ENCODE data around the gene LYPD6.
"Not testable (repeated sequence)": the region's sequence is repeated elsewhere in the genome, so short reads cannot be mapped to it uniquely, and the experiment has no call there.

The LYPD6 gene

DNA sequence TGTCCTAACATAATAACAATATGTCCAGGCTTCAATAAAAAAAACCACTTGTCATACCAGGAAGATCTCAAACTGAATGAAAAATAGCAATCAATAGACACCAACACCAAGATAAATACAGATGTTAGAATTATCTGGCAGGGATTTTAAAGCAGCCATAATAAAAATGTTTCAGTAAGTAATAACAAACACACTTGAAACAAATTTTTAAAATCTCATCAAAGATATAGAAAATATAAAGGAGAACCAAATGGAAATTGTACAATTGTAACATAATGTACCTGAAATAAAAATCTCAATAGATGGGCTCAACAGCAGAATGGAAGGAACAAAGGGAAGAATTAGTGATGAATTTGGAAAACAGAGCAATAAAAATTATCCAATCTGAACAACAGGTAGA is 128.1 kb downstream of the LYPD6 start:
- no peak for DNase-seq

DNA sequence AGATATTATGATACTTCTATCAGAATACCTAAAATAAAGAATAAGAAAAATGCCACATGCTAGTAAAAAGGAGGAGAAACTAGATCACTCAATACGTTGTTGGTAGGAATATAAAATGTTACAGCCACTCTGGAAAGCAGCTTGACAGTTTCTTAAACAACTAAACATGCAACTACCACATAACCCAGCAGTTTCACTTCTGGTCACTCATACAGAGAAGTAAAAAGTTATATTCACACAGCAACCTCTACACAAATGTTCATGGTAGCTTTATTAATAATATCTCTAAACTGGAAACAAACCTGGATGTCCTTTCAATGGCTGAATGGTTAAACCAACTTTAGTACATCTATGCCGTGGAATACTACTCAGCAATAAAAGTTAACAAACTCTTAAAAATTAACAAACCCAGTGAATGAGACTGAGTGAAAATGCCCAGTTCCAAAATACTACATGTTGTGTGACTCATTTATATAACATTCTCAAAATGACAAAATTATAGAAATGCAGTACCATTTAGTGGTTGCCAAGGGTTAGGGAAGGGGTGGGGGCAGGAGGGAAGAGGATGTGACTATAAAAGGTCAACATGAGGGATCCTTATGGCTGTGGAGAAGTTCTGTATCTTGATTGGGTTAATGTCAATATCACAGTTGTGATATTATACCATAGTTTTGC is 133.1 kb downstream of the LYPD6 start:
- DNase-seq: no peak

DNA sequence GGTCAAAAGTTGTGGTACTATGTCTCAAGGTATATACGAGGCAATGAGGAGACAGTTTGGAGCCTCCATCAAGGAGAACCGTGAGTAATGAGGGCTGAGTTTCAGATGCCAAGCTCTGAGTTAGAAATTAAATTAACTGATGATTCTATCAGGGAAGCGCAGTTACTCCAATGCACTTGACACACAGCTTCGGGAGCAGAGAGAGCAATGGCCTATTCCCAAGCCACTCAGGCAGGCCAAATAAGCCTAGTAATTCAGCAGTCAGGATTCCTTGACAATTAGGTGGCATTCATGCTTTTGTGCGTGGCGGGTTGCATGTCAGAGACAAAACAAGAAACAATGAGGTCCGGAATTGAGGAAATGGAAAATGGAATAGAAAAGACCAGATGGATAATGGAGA is 134.0 kb downstream of the LYPD6 start:
- DNase-seq: no peak

DNA sequence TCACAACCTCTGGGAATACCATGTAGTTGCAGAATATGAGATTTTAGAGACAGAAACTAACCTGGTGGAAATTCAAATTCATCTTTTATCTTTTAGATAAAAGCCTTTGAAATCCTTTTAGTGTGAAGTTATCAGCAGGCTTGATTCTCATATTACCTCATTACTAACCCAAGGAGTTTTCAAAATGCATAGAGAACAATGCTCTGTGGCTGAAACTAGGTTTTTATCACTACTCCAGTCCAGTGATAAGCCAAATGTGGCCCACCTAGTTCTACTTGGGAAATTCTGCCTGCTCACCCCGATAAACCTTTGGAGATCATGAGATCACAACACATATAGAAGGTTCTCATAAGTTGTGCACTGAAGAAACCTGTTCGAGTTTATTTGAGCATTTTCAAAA is 135.5 kb downstream of the LYPD6 start:
- DNase-seq: no peak

DNA sequence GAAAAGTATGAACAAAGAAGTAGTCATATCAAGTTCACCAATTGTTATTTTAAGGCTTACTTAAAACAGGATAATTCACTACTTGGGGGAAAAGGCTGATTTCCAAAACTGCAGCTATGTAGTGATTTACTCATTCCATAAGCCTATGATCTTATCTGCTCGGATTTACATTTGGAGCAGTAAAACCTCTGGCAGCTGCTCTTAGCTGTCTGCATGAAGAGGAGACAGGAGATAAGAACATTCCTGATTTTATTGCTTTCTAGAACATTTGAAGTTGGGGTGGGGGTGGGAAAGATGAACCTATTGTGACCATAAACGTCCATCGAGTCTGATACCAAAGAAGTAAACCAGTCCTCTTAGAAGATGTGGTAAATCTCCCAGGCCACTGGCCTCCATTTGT is 136.2 kb downstream of the LYPD6 start:
- DNase-seq: peak; percentile 16

DNA sequence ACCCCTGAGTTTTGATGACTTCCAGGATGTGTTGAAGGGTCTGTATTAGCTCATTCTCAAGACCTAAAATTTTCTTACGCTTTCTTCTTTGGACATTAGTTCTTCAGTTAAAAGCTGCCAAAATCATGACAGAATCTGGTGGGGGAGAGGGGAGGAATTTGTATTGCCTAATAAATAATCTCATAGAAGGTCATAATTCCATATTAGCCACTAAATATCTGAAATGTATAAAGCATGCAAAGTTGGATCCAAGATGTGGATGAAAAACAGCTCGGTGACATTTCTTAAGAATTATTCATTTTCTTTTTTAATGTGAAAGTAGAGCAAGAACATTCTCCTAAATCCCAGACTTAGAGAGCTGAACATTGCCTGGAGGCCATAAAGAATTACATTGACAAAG is 137.0 kb downstream of the LYPD6 start:
- DNase-seq: no peak

DNA sequence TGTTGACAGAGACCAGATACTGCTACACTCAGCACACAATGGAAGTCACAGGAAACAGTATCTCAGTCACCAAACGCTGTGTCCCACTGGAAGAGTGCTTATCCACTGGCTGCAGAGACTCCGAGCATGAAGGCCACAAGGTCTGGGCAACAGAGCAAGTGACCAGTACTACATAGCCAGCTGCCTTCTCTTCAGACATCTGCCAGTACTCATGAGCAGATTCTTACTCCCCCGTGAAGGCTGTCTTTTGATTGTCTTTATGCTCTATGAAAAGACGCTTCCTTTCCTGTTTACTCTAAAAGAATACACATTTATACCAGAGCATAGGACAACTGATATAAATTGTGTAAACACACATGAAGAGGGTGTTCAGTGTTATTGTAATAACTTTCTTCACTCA is 138.2 kb downstream of the LYPD6 start:
- DNase-seq: no peak

DNA sequence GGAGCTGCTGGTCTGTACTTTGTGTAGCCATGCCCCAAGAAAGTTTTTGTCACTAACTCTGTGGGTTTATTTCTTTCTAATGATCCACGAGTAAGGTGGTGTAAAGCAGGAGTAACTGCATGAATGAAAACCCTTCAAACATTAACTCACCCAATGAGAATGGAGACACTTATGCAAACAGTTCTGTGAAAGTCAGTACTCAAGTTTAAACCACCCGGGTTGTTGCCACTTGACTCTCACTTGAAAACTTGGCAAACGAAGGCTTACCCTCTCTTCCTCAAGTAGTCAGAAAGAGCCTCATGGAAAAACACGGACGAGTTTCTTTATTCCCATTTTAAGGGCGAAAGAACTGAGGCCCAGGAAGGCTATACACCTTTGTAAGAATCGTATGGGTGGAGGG is 139.7 kb downstream of the LYPD6 start:
- no peak for DNase-seq

DNA sequence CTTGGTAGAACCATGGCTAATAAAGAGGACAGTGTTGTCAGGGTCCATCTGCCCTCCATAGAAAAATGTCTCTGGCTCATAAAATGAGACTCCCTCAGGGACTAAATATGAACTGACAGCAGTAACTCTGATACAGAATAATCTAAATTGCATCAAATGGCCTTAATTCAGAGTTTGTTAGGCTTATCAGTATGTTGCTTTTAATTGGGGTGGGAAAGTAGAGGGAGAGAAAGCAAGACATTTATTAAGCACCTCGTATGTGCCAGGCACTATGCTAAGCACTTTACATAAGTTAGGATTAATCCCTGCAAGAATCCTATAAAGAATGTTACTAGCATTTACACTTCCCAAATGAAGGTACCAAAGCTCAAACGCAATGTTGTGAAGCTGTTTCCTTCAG is 142.0 kb downstream of the LYPD6 start:
- no peak for DNase-seq

DNA sequence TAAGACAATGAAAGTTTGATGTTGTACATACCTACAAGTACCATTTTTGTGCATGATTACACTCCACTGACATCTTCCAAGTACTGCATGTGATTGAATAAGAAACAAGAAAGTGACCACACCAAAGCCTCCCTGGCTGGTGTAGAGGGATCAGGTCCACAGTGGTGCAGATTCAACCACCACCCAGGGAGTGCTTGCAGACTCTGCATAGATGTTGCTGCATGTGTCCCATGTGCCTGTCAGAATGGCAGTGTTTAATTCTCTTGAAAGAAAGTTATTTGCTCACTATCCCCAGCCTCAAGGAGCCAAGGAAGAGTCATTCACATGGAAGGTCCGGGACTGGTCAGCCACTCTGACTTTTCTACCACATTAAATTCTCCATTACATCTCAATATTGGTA is 142.7 kb downstream of the LYPD6 start:
- no peak for DNase-seq

DNA sequence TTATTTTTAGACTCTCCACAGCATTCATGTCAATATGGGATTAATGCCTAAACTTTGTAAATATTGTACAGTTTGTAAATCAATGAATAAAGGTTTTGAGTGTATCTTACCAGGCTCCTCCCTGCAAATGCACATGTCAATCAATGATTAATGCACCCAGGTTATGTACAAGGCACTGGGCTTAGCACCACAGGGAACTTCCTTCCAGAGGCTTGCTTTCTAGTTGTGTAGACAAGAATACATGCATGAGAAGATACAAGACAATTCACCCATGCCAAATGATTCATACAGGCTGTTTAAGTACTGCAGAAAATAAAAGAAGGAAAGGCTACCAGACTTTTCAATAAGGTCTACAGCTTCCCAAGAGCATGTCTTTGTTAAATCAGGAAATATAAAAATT is 143.1 kb downstream of the LYPD6 start:
- no peak for DNase-seq

DNA sequence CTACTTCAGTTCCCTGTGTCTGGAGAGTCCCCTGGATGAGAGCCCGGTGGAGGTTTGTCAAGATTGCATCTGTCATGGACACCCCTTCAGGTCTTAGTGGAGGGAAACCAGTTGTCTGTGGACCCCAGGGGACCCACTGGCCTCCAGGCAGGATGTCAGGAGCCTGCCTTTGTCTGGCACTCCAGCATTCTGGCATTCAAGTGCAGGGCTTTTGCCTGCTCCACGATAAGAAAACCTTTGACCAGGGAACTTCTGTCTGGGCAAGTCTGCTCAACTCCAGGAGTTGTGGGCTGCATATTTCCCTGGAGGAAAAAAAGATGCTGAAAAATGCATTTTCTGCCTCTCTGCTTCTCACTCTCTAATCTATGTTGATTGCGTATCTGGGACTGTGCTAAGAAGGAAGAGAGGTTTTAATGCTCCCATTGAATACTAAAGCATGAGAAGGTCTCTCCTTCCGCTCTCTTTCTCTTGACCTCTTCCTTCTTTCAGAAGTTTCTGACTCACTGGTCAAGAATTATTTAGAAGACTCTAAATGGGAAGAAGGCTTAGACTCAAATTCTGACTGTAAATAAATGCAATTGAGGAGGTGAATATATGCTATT is 152.7 kb downstream of the LYPD6 start:
- no peak for DNase-seq

DNA sequence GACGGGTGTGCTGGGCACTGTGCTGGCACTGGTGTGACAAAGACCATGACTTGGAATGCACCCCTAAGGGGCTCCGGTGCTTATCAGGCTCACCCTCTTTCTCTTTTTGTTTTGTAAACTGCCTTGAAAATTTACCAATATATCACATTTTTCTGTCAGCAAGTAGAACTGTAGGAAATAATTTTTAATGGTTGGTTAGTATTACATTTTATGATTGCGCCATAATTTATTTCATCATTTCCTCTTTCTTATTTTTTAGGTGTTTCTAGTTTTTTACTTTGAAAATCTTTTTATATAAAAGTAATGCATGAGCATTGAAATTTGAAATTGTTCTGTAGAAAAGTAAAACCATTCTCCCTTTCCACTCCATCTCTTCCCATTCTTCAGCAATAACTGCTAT is 156.3 kb downstream of the LYPD6 start:
- no peak for DNase-seq

DNA sequence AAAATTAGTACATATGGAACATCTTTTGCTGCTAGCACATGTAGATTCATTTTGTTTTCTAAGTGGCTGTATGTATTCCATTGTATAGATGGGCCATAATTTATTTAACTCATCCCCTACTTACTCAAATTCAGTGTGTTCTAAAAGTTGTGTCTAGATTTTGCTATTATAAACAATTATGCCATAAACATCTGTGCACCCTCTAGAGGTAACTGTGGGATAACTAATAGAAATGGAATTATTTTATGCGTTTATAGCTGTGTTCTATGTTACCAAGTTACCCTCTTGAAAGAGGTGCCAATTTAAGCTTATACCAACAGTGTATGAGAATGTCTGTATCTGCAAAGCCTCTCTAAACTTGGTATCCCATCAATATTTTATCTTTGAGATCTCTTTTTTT is 156.8 kb downstream of the LYPD6 start:
- DNase-seq: no peak

DNA sequence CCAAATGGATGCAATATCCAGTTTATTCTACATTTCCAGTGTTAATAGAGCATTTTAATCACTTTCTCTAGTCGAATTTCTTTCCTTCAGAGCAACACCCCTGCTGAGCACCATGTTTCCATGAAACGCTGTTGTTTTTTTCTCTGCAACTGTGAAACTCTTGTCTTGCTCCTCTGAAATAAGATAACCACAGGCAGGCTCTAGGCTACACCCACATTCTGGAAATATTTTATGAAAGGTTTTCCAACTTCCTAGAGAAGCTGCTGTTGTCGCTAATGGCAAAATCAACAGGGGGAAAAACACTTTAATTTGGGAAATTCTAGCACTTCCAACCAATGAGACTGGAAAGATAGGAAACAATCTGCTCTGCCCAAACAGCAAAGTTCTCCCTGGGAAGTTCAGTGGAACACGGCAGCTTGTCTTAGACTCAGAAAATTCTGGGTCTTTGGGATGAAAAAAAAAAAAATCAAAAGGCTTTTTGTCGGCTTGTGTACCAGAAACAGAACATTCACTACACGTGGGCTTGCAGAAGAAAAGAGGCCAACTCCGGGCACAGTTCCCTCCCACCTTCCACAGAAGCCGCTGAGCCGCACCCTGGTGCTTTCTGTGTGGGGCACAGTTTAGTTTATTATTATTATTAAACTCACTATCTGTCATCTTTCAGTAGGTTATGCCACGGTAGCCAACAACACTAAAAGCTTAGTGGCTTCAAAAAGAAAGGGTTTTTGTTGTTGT is 158.5 kb downstream of the LYPD6 start:
- DNase-seq: no peak

DNA sequence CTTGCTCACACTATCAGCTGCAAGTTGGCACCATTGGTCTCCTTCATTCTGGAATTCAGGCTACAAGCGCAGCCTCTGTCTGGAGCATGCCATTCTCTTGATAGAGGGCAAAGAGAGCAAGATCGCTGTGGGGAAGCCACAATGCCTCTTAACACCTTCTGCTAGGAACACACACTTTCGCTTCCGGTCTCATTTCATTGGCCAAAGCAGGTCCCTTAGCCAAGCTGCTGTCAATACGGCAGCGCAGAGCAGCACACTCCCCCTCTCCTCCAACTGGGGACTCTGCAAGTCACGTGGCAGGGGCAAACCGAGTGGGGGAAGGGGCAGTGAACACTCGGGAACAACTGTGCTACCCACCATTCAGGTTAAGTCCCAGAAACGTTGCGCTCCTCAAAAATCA is 159.1 kb downstream of the LYPD6 start:
- DNase-seq: no peak

DNA sequence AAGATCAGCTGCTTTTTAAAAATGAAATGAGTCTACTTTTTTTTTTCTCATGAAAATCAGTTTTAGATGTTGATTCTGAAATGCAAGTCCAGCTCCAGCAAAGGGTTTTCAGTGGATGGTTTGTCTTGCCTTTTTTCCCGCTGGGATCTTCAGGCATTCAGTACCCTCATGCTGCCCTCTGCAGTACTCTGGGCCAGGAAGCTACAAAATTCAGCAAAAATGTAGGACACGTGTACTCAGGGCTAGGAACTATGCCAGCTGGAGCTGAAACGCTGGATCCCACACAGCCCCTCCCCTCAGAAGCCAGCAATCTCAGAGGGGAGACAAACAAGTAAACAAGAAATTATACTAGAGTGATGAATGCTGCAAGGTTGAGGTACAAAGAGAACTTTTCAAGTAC is 159.9 kb downstream of the LYPD6 start:
- DNase-seq: no peak

DNA sequence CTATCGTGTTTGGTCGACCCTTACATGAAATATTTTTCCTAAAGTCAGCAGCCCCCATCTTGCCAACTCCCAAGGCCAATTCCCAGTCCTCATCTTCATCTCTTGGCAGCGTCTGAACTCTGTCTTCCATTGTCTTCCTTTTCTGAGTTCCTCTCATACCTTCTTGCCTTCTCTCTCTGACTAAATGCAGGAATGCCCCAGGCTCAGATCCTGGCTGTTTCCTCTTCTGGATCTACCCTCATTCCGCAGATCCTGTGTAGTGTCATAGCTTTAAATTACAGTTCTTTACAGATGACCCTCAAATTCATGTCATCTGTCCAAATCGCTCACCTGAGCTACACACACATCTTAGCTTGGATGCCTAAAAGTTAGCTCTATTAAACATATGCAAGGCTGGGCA is 162.5 kb downstream of the LYPD6 start:
- DNase-seq: no peak

DNA sequence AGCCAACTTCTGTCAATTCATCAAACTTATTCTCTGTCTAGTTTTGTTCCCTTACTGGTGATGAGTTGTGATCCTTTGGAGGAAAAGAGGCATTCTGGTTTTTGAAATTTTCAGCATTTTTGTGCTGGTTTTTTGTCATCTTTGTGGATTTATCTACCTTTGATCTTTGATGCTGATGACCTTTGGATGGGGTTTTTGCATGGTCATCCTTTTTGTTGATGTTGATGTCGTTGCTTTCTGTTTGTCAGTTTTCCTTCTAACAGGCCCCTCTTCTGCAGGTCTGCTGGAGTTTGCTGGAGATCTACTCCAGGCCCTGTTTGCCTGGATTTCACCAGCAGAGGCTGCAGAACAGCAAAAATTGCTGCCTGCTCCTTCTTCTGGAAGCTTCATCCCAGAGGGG is 168.8 kb downstream of the LYPD6 start:
- not testable (repeated sequence) for DNase-seq

DNA sequence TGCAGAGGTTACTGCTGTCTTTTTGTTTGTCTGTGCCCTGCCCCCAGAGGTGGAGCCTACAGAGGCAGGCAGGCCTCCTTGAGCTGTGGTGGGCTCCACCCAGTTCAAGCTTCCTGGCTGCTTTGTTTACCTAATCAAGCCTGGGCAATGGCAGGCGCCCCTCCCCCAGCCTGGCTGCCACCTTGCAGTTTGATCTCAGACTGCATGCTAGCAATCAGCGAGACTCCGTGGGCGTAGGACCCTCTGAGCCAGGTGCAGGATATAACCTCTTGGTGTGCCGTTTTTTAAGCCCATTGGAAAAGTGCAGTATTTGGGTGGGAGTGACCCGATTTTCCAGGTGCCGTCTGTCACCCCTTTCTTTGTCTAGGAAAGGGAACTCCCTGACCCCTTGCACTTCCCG is 176.4 kb downstream of the LYPD6 start:
- not testable (repeated sequence) for DNase-seq

DNA sequence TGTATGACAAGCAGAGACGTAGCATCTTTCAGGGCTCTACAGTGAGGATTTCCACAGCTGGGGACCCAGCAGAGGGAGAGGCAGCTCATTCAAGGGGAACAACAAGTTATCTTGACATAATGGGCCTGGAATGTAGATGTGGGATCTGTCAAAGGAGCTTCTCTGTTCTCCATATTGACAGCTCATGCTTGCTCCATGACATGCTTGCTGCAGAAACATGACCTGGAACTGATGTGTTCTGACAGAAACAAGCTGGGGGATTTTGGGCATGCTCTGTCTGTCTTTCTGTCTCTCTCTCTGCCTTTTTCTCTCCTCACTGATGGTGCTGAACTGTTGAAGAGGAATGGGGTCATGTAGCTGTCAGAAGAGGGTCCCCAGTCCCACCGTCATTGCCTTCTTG is 177.6 kb downstream of the LYPD6 start:
- DNase-seq: no peak

DNA sequence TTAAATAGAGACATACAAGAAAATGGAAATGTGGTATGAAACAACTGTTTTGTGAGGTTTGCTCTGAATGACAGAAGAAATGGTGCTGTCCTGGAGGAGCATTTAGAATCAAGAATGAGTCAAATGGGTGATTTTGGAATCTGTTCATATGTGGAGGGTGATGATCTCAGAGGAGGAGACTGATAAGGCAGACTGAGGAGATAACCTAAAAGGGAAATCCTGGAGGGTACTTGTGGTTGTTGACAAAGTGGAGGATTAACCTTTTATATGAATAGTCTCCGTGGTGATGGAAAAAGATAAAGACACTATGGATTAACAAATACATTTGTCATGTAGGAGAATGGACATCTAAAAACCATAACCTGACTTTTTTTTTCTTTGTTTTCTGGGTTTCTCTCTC is 183.1 kb downstream of the LYPD6 start:
- no peak for DNase-seq
